Activated naive CD8-positive, alpha-beta T cell (primary cell): ENCODE data around the gene HLA-E.
"Not testable (repeated sequence)": the region's sequence is repeated elsewhere in the genome, so short reads cannot be mapped to it uniquely, and the experiment has no call there.

Experiments
- H3K27ac Mint-ChIP-seq: one replicate; pipeline ENCODE4 v1.8.0; 2021; ENCODE audit warnings: mixed read lengths
- H3K27me3 Mint-ChIP-seq: one replicate; pipeline ENCODE4 v1.8.0; 2021; ENCODE audit warnings: mixed read lengths
- H3K36me3 Mint-ChIP-seq: one replicate; pipeline ENCODE4 v1.8.0; 2021; ENCODE audit warnings: mixed read lengths
- H3K4me1 Mint-ChIP-seq: one replicate; pipeline ENCODE4 v1.8.0; 2021; ENCODE audit warnings: low read depth, mixed read lengths
- H3K4me3 Mint-ChIP-seq: one replicate; pipeline ENCODE4 v1.8.0; 2021; ENCODE audit warnings: mild to moderate bottlenecking, mixed read lengths
- H3K9me3 Mint-ChIP-seq: one replicate; pipeline ENCODE4 v1.8.0; 2021; ENCODE audit warnings: low read depth, mixed read lengths

HLA-E gene

DNA sequence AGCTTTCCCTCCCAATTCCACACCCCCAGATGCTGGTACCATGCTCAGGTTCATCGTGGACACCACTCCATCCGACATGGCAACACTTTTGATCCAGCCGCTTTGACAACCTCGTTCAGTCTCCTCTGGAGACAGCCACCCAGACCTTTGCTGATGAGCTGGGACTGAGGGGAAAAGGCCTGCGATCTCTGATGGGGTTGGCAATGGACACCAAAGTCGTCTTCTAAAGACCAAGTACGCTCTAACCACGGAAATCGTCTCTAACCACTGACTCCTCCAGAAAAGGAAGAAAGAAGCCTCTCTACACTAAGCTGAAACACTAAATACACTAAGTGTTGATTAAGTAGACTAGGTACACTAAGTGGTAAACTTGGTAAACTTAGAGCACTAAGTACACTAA lies 26.1 kb upstream of the HLA-E start:
- H3K4me1 Mint-ChIP-seq, result peaks cover 44% of the 10 kb centered on the region
- H3K27ac Mint-ChIP-seq, result no peak overlapping the region
- H3K27me3 Mint-ChIP-seq, result peaks cover 69% of the 10 kb centered on the region
- peaks cover 4% of the 10 kb centered on the region for H3K9me3 Mint-ChIP-seq
- peak overlapping the region; percentile 59 for H3K4me3 Mint-ChIP-seq
- peaks cover 2% of the 10 kb centered on the region for H3K36me3 Mint-ChIP-seq

DNA sequence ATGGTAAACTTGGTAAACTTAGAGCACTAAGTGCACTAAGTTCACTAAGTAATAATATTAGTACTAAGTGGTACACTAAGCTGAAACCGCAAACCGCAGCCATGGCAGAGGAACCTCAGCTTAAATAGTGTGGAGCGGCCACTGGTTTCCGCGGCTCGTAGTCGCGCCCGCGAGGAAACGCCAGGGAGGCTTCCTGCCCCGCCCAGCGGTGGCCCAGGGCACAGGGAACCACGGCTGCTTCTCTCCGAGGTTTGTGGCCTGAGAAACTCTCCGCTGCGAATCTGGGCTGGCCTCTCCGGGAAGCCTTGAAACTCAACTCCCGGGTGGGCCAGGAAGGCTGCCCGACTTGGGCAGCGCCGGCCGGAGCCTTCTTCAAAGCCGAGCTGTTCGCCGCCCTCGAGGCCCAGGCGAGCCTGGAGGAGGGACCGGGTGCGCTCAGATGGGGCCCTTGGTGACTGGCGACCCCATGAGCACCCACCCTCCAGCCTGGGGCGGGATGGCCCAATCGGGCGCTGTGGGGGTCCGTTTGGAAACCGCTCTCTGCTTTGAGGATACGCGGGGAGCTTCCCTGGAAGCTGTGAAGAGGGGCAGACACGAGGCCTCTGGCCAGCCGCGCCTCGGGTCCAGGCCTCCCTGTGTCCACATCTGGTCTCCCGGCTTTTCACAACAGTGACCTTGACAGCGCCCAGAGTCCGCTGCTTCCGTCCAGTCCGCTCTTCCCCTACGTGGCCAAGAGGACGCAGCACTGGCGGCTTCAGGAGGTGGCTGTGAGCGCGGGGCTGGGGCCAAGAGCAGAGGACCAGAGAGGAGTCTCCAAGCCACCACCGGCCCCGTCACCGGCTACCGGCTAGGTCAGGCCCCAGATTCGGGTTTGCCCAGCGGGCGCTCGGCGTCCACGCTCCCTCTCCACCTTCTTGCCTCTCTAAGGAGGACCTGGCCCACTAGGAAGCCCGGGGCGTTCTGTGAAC lies 25.4 kb upstream of the HLA-E start:
- Mint-ChIP-seq H3K4me1 (peaks cover 44% of the 10 kb centered on the region), H3K4me3 (peak overlapping the region; percentile 59), H3K36me3 (peaks cover 2% of the 10 kb centered on the region), H3K9me3 (peaks cover 4% of the 10 kb centered on the region), H3K27ac (no peak overlapping the region), H3K27me3 (peaks cover 69% of the 10 kb centered on the region)

GRCh38 chr6:30465595-30466306 lies 23.6 kb upstream of the HLA-E start:
- no peaks in the 10 kb centered on the region for H3K9me3 Mint-ChIP-seq
- H3K27ac Mint-ChIP-seq, result no peak overlapping the region

GRCh38 chr6:30470968-30471367 lies 18.3 kb upstream of the HLA-E start:
- Mint-ChIP-seq H3K9me3 (no peaks in the 10 kb centered on the region), H3K27me3 (peaks cover 46% of the 10 kb centered on the region), H3K36me3 (no peaks in the 10 kb centered on the region), H3K4me3 (no peak overlapping the region), H3K27ac (no peak overlapping the region), H3K4me1 (peaks cover 9% of the 10 kb centered on the region)

More at GRCh38 chr6:30465595-30466306, 23.6 kb upstream of the HLA-E start:
- peaks cover 44% of the 10 kb centered on the region for H3K4me1 Mint-ChIP-seq
- H3K36me3 Mint-ChIP-seq, result no peaks in the 10 kb centered on the region
- H3K27me3 Mint-ChIP-seq, result peaks cover 66% of the 10 kb centered on the region
- peak overlapping the region; percentile 70 for H3K4me3 Mint-ChIP-seq

GRCh38 chr6:30475116-30475515 lies 14.2 kb upstream of the HLA-E start:
- H3K27ac Mint-ChIP-seq, H3K4me3 Mint-ChIP-seq, H3K4me1 Mint-ChIP-seq, H3K9me3 Mint-ChIP-seq, H3K36me3 Mint-ChIP-seq: not testable (repeated sequence)
- peaks cover 44% of the 10 kb centered on the region for H3K27me3 Mint-ChIP-seq

DNA sequence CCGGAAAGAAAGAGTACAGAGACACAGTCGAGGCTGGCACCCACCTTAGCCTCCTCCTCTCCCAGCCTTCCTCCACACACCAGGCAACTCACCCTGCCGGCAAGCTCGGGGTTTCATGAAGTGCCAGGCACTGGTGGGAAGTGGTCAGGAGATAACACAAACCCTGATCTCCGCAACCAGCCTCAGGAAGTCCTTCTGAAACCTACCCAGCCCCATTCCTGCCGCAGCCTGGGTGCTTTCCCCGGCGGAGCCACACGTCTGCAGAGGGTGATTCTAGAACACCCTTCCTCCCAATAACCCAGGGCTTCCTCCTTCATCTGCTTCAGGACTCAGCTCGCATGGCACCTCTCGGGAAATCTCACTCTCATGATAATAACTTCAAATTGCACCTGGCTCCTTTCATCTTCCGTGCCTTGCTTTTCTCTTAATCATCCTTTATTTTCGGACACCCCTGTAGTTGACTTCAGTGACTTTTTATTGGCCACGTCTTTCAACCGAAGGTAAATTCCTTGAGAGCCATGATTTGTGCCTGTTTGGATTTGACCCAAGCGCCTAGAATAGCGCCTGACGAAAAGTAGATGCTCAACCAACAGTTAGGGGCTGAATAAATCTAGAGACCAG lies 8.7 kb upstream of the HLA-E start:
- Mint-ChIP-seq H3K27ac (no peak overlapping the region), H3K9me3 (no peaks in the 10 kb centered on the region), H3K36me3 (no peaks in the 10 kb centered on the region), H3K4me1 (peaks cover 20% of the 10 kb centered on the region), H3K27me3 (peaks cover 32% of the 10 kb centered on the region), H3K4me3 (peak overlapping the region; percentile 44)

- H3K9me3 Mint-ChIP-seq, result no peaks in the 10 kb centered on the region
- peak overlapping the region; percentile 44 for H3K4me3 Mint-ChIP-seq
- H3K27me3 Mint-ChIP-seq, result peaks cover 30% of the 10 kb centered on the region
- no peaks in the 10 kb centered on the region for H3K36me3 Mint-ChIP-seq
- H3K27ac Mint-ChIP-seq, result no peak overlapping the region
- H3K4me1 Mint-ChIP-seq, result peaks cover 26% of the 10 kb centered on the region
Measured at GRCh38 chr6:30481211-30481964, 7.9 kb upstream of the HLA-E start.

DNA sequence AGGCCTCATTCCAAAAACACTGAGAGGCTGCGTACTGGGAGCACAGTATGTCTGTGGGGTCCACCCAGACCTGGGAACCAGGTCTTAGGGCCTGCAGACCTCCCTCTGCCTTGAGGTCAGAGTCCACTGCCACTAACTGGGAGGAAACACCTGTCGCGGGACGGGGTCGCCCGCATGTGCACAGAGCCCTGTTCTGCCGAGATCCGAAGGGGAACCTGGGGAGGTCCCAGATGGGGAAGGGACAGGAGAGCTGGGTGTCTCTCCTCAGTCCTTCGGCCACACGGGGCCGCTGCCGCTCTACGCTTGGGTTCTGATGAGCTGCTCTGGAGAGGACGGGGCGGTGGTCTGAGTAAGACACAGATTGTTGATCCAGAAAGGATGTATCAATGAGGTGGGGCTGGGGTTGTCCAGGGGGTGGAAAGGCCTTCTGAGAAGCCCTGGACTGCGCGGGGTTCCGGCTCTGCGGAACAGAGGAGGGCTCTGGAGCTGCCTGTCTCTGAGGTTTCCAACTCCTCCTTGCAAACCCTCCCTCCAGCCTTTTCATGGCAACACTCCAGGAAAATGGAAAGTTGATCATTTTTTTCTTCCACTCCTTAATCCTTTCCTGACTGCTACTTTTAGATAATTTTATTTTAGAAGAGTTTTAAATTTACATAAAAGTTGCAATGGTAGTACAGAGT lies 7.2 kb upstream of the HLA-E start:
- not testable (repeated sequence) for H3K36me3 Mint-ChIP-seq, H3K27ac Mint-ChIP-seq, H3K9me3 Mint-ChIP-seq
- H3K4me3 Mint-ChIP-seq, result peak overlapping the region; percentile 6
- H3K27me3 Mint-ChIP-seq, result peaks cover 30% of the 10 kb centered on the region
- peaks cover 33% of the 10 kb centered on the region for H3K4me1 Mint-ChIP-seq

GRCh38 chr6:30483677-30484279 lies 5.5 kb upstream of the HLA-E start:
- Mint-ChIP-seq H3K36me3 (no peaks in the 10 kb centered on the region), H3K27ac (no peak overlapping the region), H3K4me3 (no peak overlapping the region), H3K27me3 (peaks cover 16% of the 10 kb centered on the region), H3K9me3 (no peaks in the 10 kb centered on the region), H3K4me1 (peaks cover 41% of the 10 kb centered on the region)

- Mint-ChIP-seq H3K27me3 (peaks cover 9% of the 10 kb centered on the region), H3K27ac (no peak overlapping the region), H3K9me3 (no peaks in the 10 kb centered on the region), H3K4me1 (peaks cover 45% of the 10 kb centered on the region), H3K4me3 (no peak overlapping the region), H3K36me3 (peaks cover 2% of the 10 kb centered on the region)
Measured at GRCh38 chr6:30485236-30485635, 4.1 kb upstream of the HLA-E start.

DNA sequence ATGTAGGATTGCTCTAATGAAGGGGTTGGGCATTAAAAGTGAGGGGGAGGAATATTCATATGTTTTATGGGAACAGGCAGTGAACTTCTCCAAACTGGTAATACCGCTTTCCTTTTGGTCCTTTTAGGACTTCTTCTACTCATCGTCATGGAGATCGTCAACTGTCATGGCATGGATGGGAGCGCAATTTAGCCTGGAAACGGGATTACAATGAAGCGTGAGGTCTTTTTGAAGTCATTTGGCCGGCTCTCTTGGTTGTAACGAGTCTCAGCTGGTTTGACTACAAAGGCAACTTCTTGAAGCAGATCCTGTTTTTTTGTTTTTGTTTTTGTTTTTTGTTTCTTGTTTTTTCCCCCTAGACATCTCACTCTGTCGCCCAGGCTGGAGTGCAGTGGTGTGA lies 1.4 kb upstream of the HLA-E start:
- Mint-ChIP-seq H3K27me3 (no peaks in the 10 kb centered on the region), H3K36me3 (peaks cover 23% of the 10 kb centered on the region), H3K9me3 (no peaks in the 10 kb centered on the region), H3K4me1 (peaks cover 28% of the 10 kb centered on the region), H3K27ac (peak overlapping the region; percentile 93), H3K4me3 (peak overlapping the region; percentile 75)

GRCh38 chr6:30488697-30489080 lies 620 bp upstream of the HLA-E start:
- not testable (repeated sequence) for H3K27me3 Mint-ChIP-seq, H3K9me3 Mint-ChIP-seq
- peaks cover 31% of the 10 kb centered on the region for H3K4me1 Mint-ChIP-seq
- peaks cover 26% of the 10 kb centered on the region for H3K36me3 Mint-ChIP-seq
- H3K4me3 Mint-ChIP-seq, result peak overlapping the region; percentile 100
- peak overlapping the region; percentile 94 for H3K27ac Mint-ChIP-seq

GRCh38 chr6:30490026-30490876 lies 942 bp downstream of the HLA-E start:
- peaks cover 34% of the 10 kb centered on the region for H3K36me3 Mint-ChIP-seq

More at GRCh38 chr6:30490026-30490876, 942 bp downstream of the HLA-E start:
- Mint-ChIP-seq H3K27me3 (no peaks in the 10 kb centered on the region), H3K4me1 (peaks cover 45% of the 10 kb centered on the region), H3K9me3 (no peaks in the 10 kb centered on the region), H3K4me3 (peak overlapping the region; percentile 100), H3K27ac (peak overlapping the region; percentile 94)
